Measurements from ENCODE around the gene ERI2.

The ERI2 gene

GRCh38 chr16:20806168-20807050 is at the start of gene ERI2, which contains the start of gene REXO5:
Gene ERI2 (minus strand): TSS chr16:20806472. CDS start chr16:20806430, 42 bp downstream.
Gene REXO5 (plus strand): TSS chr16:20806527. CDS start chr16:20806954, 427 bp downstream.
- peak; percentile 92 for DNase-seq (ENCODE audit: low spot score)

GRCh38 chr16:20854963-20855362 is 48.7 kb upstream of the ERI2 start:
- DNase-seq (ENCODE audit: low spot score): no peak

GRCh38 chr16:20853981-20854620 is 47.8 kb upstream of the ERI2 start:
- DNase-seq (ENCODE audit: low spot score): no peak

GRCh38 chr16:20853143-20853542 is 46.9 kb upstream of the ERI2 start:
- no peak for DNase-seq (ENCODE audit: low spot score)

GRCh38 chr16:20851601-20852000 is 45.3 kb upstream of the ERI2 start:
- DNase-seq (ENCODE audit: low spot score): peak; percentile 78

GRCh38 chr16:20850981-20851380 is 44.7 kb upstream of the ERI2 start:
- no peak for DNase-seq (ENCODE audit: low spot score)

- peak; percentile 69 for DNase-seq (ENCODE audit: low spot score)
Measured at GRCh38 chr16:20849589-20850390, 43.5 kb upstream of the ERI2 start.

GRCh38 chr16:20847550-20847949 is 41.3 kb upstream of the ERI2 start:
- DNase-seq (ENCODE audit: low spot score): no peak

GRCh38 chr16:20846551-20846950 is 40.3 kb upstream of the ERI2 start:
- no peak for DNase-seq (ENCODE audit: low spot score)

- no peak for DNase-seq (ENCODE audit: low spot score)
Measured at GRCh38 chr16:20846030-20846429, 39.8 kb upstream of the ERI2 start.

GRCh38 chr16:20844588-20844987 is 38.3 kb upstream of the ERI2 start:
- no peak for DNase-seq (ENCODE audit: low spot score)

- no peak for DNase-seq (ENCODE audit: low spot score)
Measured at GRCh38 chr16:20844054-20844453, 37.8 kb upstream of the ERI2 start.

GRCh38 chr16:20839504-20839903 is 33.2 kb upstream of the ERI2 start:
- no peak for DNase-seq (ENCODE audit: low spot score)

- no peak for DNase-seq (ENCODE audit: low spot score)
Measured at GRCh38 chr16:20838240-20838639, 32.0 kb upstream of the ERI2 start.

- DNase-seq (ENCODE audit: low spot score): no peak
Measured at GRCh38 chr16:20833086-20833485, 26.8 kb upstream of the ERI2 start.

- DNase-seq (ENCODE audit: low spot score): no peak
Measured at GRCh38 chr16:20830372-20830771, 24.1 kb upstream of the ERI2 start.

GRCh38 chr16:20829536-20829935 is 23.3 kb upstream of the ERI2 start:
- no peak for DNase-seq (ENCODE audit: low spot score)

GRCh38 chr16:20826039-20826566 is 19.8 kb upstream of the ERI2 start:
- no peak for DNase-seq (ENCODE audit: low spot score)

- DNase-seq (ENCODE audit: low spot score): no peak
Measured at GRCh38 chr16:20822521-20823325, 16.5 kb upstream of the ERI2 start.

- no peak for DNase-seq (ENCODE audit: low spot score)
Measured at GRCh38 chr16:20821682-20822081, 15.4 kb upstream of the ERI2 start.

GRCh38 chr16:20818929-20819585 is 12.8 kb upstream of the ERI2 start:
- DNase-seq (ENCODE audit: low spot score): no peak
